WTC11 (cell line): ENCODE measurements around the gene RGS1. TPM values are rescaled to one million over a fixed set of nuclear protein-coding genes. Genes with fewer than 3 reads are reported as not detected.

Experiments
- ATAC-seq: fragments of 200-7000 bp; cut with Tn5 transposase; 2 replicates; pipeline ENCODE4 v1.10.0; 2021; ENCODE audit warnings: mild to moderate bottlenecking, moderate library complexity
- CTCF ChIA-PET: fragments of 300-600 bp; sonication (Branson Sonifier 250); formaldehyde crosslinking; loops from one replicate; lab custom pipeline; 2021; ENCODE audit warnings: antibody characterized with exemption; lab: Charles Lee
- POLR2A ChIA-PET: fragments of 350-600 bp; sonication (Branson Sonifier 250); formaldehyde crosslinking; loops from one replicate; lab custom pipeline; 2021; ENCODE audit warnings: antibody characterized with exemption; lab: Charles Lee
- DNase-seq: peaks from one replicate; pipeline ENCODE4 v3.0.0; 2021; ENCODE audit warnings: low spot score
- H3K27ac Mint-ChIP-seq: 2 replicates; pipeline ENCODE4 v1.8.0; 2021; ENCODE audit warnings: mixed read lengths
- H3K27me3 Mint-ChIP-seq: 2 replicates; pipeline ENCODE4 v1.8.0; 2021; ENCODE audit warnings: low read depth, mild to moderate bottlenecking, moderate library complexity, mixed read lengths
- H3K36me3 Mint-ChIP-seq: 2 replicates; pipeline ENCODE4 v1.8.0; 2021; ENCODE audit warnings: mixed read lengths
- H3K4me1 Mint-ChIP-seq: 2 replicates; pipeline ENCODE4 v1.8.0; 2022; ENCODE audit warnings: mixed read lengths
- H3K4me3 Mint-ChIP-seq: 2 replicates; pipeline ENCODE4 v1.8.0; 2021; ENCODE audit warnings: mild to moderate bottlenecking, moderate library complexity, mixed read lengths
- H3K9me3 Mint-ChIP-seq: 2 replicates; pipeline ENCODE4 v1.8.0; 2021; ENCODE audit warnings: mixed read lengths
- AR ChIP-seq: fragments of 250-450 bp; sonication (Bioruptor Pico); IDR thresholded peaks from 2 replicates; pipeline ENCODE4 v1.9.0; 2021; ENCODE audit warnings: mild to moderate bottlenecking
- CDX4 ChIP-seq: fragments of 250-450 bp; sonication (Bioruptor Pico); IDR thresholded peaks from 2 replicates; pipeline ENCODE4 v1.9.0; 2021; ENCODE audit warnings: moderate library complexity, mild to moderate bottlenecking, inconsistent platforms, borderline replicate concordance
- E2F5 ChIP-seq: sonication (generic); formaldehyde crosslinking; IDR thresholded peaks from 2 replicates; pipeline ENCODE4 v1.8.1; 2022; ENCODE audit warnings: mild to moderate bottlenecking, moderate library complexity, missing genetic modification reagents
- ELF4 ChIP-seq: sonication (generic); formaldehyde crosslinking; IDR thresholded peaks from 2 replicates; pipeline ENCODE4 v1.8.1; 2022; ENCODE audit warnings: low read depth, mild to moderate bottlenecking, moderate library complexity, missing genetic modification reagents
- GTF2I ChIP-seq: fragments of 250-450 bp; sonication (Bioruptor Pico); conservative IDR thresholded peaks from 2 replicates; pipeline ENCODE4 v1.4.0; 2021; ENCODE audit warnings: mild to moderate bottlenecking
- HMGA2 ChIP-seq: fragments of 250-450 bp; sonication (Bioruptor Pico); IDR thresholded peaks from 2 replicates; pipeline ENCODE4 v1.4.0; 2021; ENCODE audit warnings: mild to moderate bottlenecking, moderate library complexity
- IRF2 ChIP-seq: sonication (generic); formaldehyde crosslinking; IDR thresholded peaks from 2 replicates; pipeline ENCODE4 v1.8.0; 2022; ENCODE audit warnings: low read depth, missing genetic modification reagents, borderline replicate concordance
- MLX ChIP-seq: sonication (generic); formaldehyde crosslinking; IDR thresholded peaks from 2 replicates; pipeline ENCODE4 v1.8.1; 2023; ENCODE audit warnings: mild to moderate bottlenecking, missing genetic modification reagents, moderate library complexity
- MYBL2 ChIP-seq: sonication (generic); formaldehyde crosslinking; IDR thresholded peaks from 2 replicates; pipeline ENCODE4 v1.8.1; 2023; ENCODE audit warnings: mild to moderate bottlenecking, moderate library complexity, missing genetic modification reagents
- NR3C1 ChIP-seq: sonication (generic); formaldehyde crosslinking; conservative IDR thresholded peaks from 2 replicates; pipeline ENCODE4 v1.8.1; 2023; ENCODE audit warnings: low read depth, mild to moderate bottlenecking, missing genetic modification reagents
- RORB ChIP-seq: fragments of 250-450 bp; sonication (Bioruptor Pico); IDR thresholded peaks from 2 replicates; pipeline ENCODE4 v1.9.0; 2021; ENCODE audit warnings: mild to moderate bottlenecking
- TEAD4 ChIP-seq: sonication (generic); formaldehyde crosslinking; IDR thresholded peaks from 2 replicates; pipeline ENCODE4 v1.8.0; 2022; ENCODE audit warnings: mild to moderate bottlenecking, missing genetic modification reagents
- ZBTB21 ChIP-seq: sonication (generic); formaldehyde crosslinking; IDR thresholded peaks from 2 replicates; pipeline ENCODE4 v1.8.1; 2023; ENCODE audit warnings: mild to moderate bottlenecking, missing genetic modification reagents, borderline replicate concordance
- ZNF532 ChIP-seq: fragments of 250-450 bp; sonication (Bioruptor Pico); IDR thresholded peaks from 2 replicates; pipeline ENCODE4 v1.9.0; 2021; ENCODE audit warnings: mild to moderate bottlenecking, borderline replicate concordance
- total RNA-seq: library from RNA; stranded (reverse); gene quantifications from 3 replicates; pipeline ENCODE4 v1.2.3, GENCODE V29; 2021
- TF ChIP-seq, protein P1 (sequence below): sonication (generic); formaldehyde crosslinking; IDR thresholded peaks from 2 replicates; pipeline ENCODE4 v1.8.0; 2022; ENCODE audit warnings: missing genetic modification reagents
- TF ChIP-seq, protein P2 (sequence below): fragments of 250-450 bp; sonication (Bioruptor Pico); IDR thresholded peaks from 2 replicates; pipeline ENCODE4 v2.1.2; 2022; ENCODE audit warnings: mild to moderate bottlenecking, moderate library complexity
- TF ChIP-seq, protein P3 (sequence below): sonication (generic); formaldehyde crosslinking; IDR thresholded peaks from 2 replicates; pipeline ENCODE4 v1.8.0; 2023; ENCODE audit warnings: missing genetic modification reagents
- TF ChIP-seq, protein P4 (sequence below): sonication (generic); formaldehyde crosslinking; IDR thresholded peaks from 2 replicates; pipeline ENCODE4 v1.8.0; 2022; ENCODE audit warnings: mild to moderate bottlenecking, missing genetic modification reagents

RGS1 gene
- total RNA-seq, 1 experiment from 2014 or later, result 0.22 TPM

DNA sequence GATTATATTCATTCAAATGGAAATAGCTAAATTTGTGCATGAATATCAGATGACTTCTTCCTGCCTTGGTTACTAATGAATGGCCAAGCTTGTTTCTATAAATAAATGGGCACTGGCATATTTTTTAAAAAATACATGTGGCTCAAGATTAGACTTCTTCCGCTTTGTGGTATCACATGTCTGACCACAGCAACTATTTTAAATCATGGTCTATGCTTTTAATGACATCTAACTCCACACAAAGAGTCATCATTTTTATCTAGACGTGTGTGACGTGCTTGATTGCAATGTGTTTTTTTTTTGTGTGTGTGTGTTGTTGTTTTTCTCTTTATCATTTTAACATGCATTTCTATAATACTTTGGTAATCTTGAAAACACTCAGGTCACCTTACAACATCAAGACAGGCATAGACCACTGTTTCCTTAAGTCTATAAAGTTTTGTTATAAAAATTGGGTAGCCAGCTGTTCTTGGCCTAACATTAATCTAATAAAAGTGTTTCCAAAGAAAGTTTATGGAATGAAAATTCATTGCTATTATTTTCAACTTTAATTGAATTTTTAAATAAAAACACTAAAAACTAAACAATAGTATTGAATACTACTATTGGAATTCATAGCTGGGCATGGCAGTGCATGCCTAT lies 29.5 kb downstream of the RGS1 start:
- 0 out of 2 replicates have a peak overlapping the region, but pooled peaks have one; percentile 21 for H3K27ac Mint-ChIP-seq
- ATAC-seq, result no peak
- no peaks in the 10 kb centered on the region for H3K36me3 Mint-ChIP-seq
- H3K4me3 Mint-ChIP-seq, result no peak overlapping the region
- no peaks in the 10 kb centered on the region for H3K4me1 Mint-ChIP-seq
- POLR2A ChIA-PET, result no interaction called here
- DNase-seq, result no peak
- CTCF ChIA-PET, result no interaction called here
- H3K27me3 Mint-ChIP-seq, result no peaks in the 10 kb centered on the region
- no peaks in the 10 kb centered on the region for H3K9me3 Mint-ChIP-seq
- TF ChIP-seq, protein P1, sequence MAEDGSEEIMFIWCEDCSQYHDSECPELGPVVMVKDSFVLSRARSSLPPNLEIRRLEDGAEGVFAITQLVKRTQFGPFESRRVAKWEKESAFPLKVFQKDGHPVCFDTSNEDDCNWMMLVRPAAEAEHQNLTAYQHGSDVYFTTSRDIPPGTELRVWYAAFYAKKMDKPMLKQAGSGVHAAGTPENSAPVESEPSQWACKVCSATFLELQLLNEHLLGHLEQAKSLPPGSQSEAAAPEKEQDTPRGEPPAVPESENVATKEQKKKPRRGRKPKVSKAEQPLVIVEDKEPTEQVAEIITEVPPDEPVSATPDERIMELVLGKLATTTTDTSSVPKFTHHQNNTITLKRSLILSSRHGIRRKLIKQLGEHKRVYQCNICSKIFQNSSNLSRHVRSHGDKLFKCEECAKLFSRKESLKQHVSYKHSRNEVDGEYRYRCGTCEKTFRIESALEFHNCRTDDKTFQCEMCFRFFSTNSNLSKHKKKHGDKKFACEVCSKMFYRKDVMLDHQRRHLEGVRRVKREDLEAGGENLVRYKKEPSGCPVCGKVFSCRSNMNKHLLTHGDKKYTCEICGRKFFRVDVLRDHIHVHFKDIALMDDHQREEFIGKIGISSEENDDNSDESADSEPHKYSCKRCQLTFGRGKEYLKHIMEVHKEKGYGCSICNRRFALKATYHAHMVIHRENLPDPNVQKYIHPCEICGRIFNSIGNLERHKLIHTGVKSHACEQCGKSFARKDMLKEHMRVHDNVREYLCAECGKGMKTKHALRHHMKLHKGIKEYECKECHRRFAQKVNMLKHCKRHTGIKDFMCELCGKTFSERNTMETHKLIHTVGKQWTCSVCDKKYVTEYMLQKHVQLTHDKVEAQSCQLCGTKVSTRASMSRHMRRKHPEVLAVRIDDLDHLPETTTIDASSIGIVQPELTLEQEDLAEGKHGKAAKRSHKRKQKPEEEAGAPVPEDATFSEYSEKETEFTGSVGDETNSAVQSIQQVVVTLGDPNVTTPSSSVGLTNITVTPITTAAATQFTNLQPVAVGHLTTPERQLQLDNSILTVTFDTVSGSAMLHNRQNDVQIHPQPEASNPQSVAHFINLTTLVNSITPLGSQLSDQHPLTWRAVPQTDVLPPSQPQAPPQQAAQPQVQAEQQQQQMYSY (CRISPR knock-in tag), result no peak
- TF ChIP-seq CDX4, result no peak
- TF ChIP-seq ZNF532 (CRISPR knock-in tag), result no peak
- no peak for TF ChIP-seq MYBL2 (CRISPR knock-in tag)
- no peak for TF ChIP-seq NR3C1 (CRISPR knock-in tag)
- no peak for TF ChIP-seq TEAD4 (CRISPR knock-in tag)
- TF ChIP-seq E2F5, result no peak
- no peak for TF ChIP-seq AR (CRISPR knock-in tag)
- no peak for TF ChIP-seq MLX (CRISPR knock-in tag)
- TF ChIP-seq, protein P2, sequence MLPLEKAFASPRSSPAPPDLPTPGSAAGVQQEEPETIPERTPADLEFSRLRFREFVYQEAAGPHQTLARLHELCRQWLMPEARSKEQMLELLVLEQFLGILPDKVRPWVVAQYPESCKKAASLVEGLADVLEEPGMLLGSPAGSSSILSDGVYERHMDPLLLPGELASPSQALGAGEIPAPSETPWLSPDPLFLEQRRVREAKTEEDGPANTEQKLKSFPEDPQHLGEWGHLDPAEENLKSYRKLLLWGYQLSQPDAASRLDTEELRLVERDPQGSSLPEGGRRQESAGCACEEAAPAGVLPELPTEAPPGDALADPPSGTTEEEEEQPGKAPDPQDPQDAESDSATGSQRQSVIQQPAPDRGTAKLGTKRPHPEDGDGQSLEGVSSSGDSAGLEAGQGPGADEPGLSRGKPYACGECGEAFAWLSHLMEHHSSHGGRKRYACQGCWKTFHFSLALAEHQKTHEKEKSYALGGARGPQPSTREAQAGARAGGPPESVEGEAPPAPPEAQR (CRISPR knock-in tag), result no peak
- TF ChIP-seq, protein P3, sequence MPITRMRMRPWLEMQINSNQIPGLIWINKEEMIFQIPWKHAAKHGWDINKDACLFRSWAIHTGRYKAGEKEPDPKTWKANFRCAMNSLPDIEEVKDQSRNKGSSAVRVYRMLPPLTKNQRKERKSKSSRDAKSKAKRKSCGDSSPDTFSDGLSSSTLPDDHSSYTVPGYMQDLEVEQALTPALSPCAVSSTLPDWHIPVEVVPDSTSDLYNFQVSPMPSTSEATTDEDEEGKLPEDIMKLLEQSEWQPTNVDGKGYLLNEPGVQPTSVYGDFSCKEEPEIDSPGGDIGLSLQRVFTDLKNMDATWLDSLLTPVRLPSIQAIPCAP, result no peak
- no peak for TF ChIP-seq IRF2
- no peak for TF ChIP-seq ELF4
- TF ChIP-seq, protein P4, sequence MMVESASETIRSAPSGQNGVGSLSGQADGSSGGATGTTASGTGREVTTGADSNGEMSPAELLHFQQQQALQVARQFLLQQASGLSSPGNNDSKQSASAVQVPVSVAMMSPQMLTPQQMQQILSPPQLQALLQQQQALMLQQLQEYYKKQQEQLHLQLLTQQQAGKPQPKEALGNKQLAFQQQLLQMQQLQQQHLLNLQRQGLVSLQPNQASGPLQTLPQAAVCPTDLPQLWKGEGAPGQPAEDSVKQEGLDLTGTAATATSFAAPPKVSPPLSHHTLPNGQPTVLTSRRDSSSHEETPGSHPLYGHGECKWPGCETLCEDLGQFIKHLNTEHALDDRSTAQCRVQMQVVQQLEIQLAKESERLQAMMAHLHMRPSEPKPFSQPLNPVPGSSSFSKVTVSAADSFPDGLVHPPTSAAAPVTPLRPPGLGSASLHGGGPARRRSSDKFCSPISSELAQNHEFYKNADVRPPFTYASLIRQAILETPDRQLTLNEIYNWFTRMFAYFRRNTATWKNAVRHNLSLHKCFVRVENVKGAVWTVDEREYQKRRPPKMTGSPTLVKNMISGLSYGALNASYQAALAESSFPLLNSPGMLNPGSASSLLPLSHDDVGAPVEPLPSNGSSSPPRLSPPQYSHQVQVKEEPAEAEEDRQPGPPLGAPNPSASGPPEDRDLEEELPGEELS (CRISPR knock-in tag), result no peak
- TF ChIP-seq HMGA2 (CRISPR knock-in tag), result no peak
- TF ChIP-seq GTF2I (CRISPR knock-in tag), result no peak
- TF ChIP-seq RORB (CRISPR knock-in tag), result no peak
- no peak for TF ChIP-seq ZBTB21 (CRISPR knock-in tag)
